NCI-H187 treated with DMSO at 0.1 percent for 48 hours (cell line): Measurements from ENCODE around the gene NMRK1.

Experiments used
- DNase-seq: peaks from one replicate; lab custom pipeline; 2025; lab: John Stamatoyannopoulos, UW

The NMRK1 gene

GRCh38 chr9:75054368-75055001 is 33.5 kb downstream of the NMRK1 start:
- DNase-seq: no peak

GRCh38 chr9:75053869-75054268 is 34.1 kb downstream of the NMRK1 start:
- no peak for DNase-seq

GRCh38 chr9:75051285-75051684 is 36.7 kb downstream of the NMRK1 start:
- no peak for DNase-seq

- no peak for DNase-seq
These were observed 40.4 kb downstream of the NMRK1 start for GRCh38 chr9:75047506-75047905.

- DNase-seq: no peak
These were observed 41.1 kb downstream of the NMRK1 start for GRCh38 chr9:75046725-75047345.

GRCh38 chr9:75041041-75041440 is 46.9 kb downstream of the NMRK1 start:
- no peak for DNase-seq

- no peak for DNase-seq
These were observed 48.2 kb downstream of the NMRK1 start for GRCh38 chr9:75039801-75040200.

GRCh38 chr9:75039009-75039408 is 48.9 kb downstream of the NMRK1 start:
- DNase-seq: no peak

- no peak for DNase-seq
These were observed 51.2 kb downstream of the NMRK1 start for GRCh38 chr9:75036793-75037192.

GRCh38 chr9:75033791-75034473 is 54.0 kb downstream of the NMRK1 start:
- no peak for DNase-seq

GRCh38 chr9:75027187-75028107 is 60.5 kb downstream of the NMRK1 start:
- no peak for DNase-seq

GRCh38 chr9:75023846-75024245 is 64.1 kb downstream of the NMRK1 start:
- DNase-seq: no peak

GRCh38 chr9:75019654-75020053 is 68.3 kb downstream of the NMRK1 start:
- no peak for DNase-seq

- no peak for DNase-seq
These were observed 68.9 kb downstream of the NMRK1 start for GRCh38 chr9:75019022-75019421.

GRCh38 chr9:75017378-75017777 is 70.6 kb downstream of the NMRK1 start:
- no peak for DNase-seq

- DNase-seq: no peak
These were observed 74.2 kb downstream of the NMRK1 start for GRCh38 chr9:75013735-75014134.
